ENCODE measurements around the gene ARFGAP1. TPM values are rescaled to one million over a fixed set of nuclear protein-coding genes. Genes with fewer than 3 reads are reported as not detected.

The ARFGAP1 gene
- total RNA-seq, 3 donors from 2014 or later (not counting 1 experiment from before 2014, with no cell fraction given) = 118 to 138 (median 127) TPM

DNA sequence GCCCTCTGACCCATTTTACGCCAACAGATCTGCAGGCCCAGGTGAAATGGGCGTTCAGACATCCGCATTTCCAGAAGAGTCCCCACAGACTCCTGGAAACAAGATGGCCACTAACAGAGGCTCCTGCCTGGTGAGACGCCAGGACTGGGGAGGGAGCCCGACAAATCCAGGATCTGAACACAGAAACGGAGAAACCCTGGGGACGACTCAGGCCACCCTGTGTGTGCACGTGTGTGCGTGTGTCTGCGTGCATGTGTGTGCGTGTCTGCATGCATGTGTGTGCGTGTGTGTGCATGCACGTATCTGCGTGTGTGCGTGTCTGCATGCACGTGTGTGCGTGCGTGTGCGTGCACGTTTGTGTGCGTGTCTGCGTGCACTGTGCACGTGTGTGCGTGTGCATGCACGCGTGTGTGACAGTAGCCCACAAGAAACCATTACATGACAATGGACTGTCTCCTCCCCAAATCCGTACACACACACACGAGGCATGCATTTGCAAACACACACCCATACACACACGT, 63.7 kb downstream of the ARFGAP1 start:
- WGBS (ENCODE audit: insufficient coverage) = 92% methylated on average over 29 of the region's 29 CpGs
- H3K9me3 Mint-ChIP-seq = peaks cover 6 to 7% of the 10 kb centered on the region in 2 donors
- no peak for DNase-seq
- H3K36me3 ChIP-seq (ENCODE audit: control insufficient read depth, insufficient read depth, low read length) = no peaks in the 10 kb centered on the region
- ATAC-seq = no peak
- peaks cover 11% of the 10 kb centered on the region for H3K9me3 ChIP-seq (ENCODE audit: control insufficient read depth, insufficient read depth, low read length)
- H3K27ac ChIP-seq (ENCODE audit: low read length) = no peak overlapping the region
- no peaks in the 10 kb centered on the region for H3K4me1 Mint-ChIP-seq
- peaks cover 10 to 23% of the 10 kb centered on the region in 2 donors for H3K27me3 Mint-ChIP-seq (ENCODE audit: low read depth in 2 of 2)
- no peaks in the 10 kb centered on the region for H3K27me3 ChIP-seq (ENCODE audit: control insufficient read depth, insufficient read depth, low read length)
- H3K4me3 Mint-ChIP-seq = no peak overlapping the region
- intact Hi-C loops (cut with micrococcal nuclease) = no loop called here
- H3K36me3 Mint-ChIP-seq = peaks cover 6% of the 10 kb centered on the region
- H3K27ac Mint-ChIP-seq = no peak overlapping the region
- H3K4me3 ChIP-seq (ENCODE audit: low read length) = no peak overlapping the region
- TF ChIP-seq, protein P1, sequence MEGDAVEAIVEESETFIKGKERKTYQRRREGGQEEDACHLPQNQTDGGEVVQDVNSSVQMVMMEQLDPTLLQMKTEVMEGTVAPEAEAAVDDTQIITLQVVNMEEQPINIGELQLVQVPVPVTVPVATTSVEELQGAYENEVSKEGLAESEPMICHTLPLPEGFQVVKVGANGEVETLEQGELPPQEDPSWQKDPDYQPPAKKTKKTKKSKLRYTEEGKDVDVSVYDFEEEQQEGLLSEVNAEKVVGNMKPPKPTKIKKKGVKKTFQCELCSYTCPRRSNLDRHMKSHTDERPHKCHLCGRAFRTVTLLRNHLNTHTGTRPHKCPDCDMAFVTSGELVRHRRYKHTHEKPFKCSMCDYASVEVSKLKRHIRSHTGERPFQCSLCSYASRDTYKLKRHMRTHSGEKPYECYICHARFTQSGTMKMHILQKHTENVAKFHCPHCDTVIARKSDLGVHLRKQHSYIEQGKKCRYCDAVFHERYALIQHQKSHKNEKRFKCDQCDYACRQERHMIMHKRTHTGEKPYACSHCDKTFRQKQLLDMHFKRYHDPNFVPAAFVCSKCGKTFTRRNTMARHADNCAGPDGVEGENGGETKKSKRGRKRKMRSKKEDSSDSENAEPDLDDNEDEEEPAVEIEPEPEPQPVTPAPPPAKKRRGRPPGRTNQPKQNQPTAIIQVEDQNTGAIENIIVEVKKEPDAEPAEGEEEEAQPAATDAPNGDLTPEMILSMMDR (IDR thresholded peaks at IDR 0.05) = no peak
- H3K4me1 ChIP-seq (ENCODE audit: control insufficient read depth, insufficient read depth, low read length) = no peaks in the 10 kb centered on the region

- H3K4me1 Mint-ChIP-seq = no peaks in the 10 kb centered on the region
- no peak overlapping the region for H3K4me3 Mint-ChIP-seq
- WGBS (ENCODE audit: insufficient coverage) = 77% methylated on average over 12 of the region's 12 CpGs
- H3K9me3 Mint-ChIP-seq = no peaks in the 10 kb centered on the region
- no peaks in the 10 kb centered on the region for H3K36me3 Mint-ChIP-seq
- Histone ChIP-seq H3K36me3 (ENCODE audit: control insufficient read depth, insufficient read depth, low read length) (no peaks in the 10 kb centered on the region), H3K9me3 (ENCODE audit: control insufficient read depth, insufficient read depth, low read length) (no peaks in the 10 kb centered on the region), H3K27me3 (ENCODE audit: control insufficient read depth, insufficient read depth, low read length) (no peaks in the 10 kb centered on the region), H3K4me3 (ENCODE audit: low read length) (no peak overlapping the region), H3K27ac (ENCODE audit: low read length) (no peak overlapping the region), H3K4me1 (ENCODE audit: control insufficient read depth, insufficient read depth, low read length) (no peaks in the 10 kb centered on the region)
- peaks cover 10 to 34% of the 10 kb centered on the region in 2 donors for H3K27me3 Mint-ChIP-seq (ENCODE audit: low read depth in 2 of 2)
- no peak overlapping the region for H3K27ac Mint-ChIP-seq
- ATAC-seq (no peak), DNase-seq (no peak)
- TF ChIP-seq, protein P1 (IDR thresholded peaks at IDR 0.05) = no peak
- intact Hi-C loops (cut with micrococcal nuclease) = no loop called here
These were observed 65.3 kb downstream of the ARFGAP1 start for GRCh38 chr20:63337786-63338420.

Other genes starting within 250 kb of the ARFGAP1 start
- gene YTHDF1, start 56.7 kb upstream of the ARFGAP1 start, total RNA-seq = 10 to 100 TPM; 39.1 to 43.1 (median 41.0) TPM
- gene BIRC7, start 36.9 kb upstream of the ARFGAP1 start, total RNA-seq = not detected
- not detected for gene NKAIN4, start 18.4 kb upstream of the ARFGAP1 start, total RNA-seq
- gene COL20A1, start 20.4 kb downstream of the ARFGAP1 start, total RNA-seq = under 1 TPM in 2 of 3 donors, not detected in 1; 0.12 to 0.33 TPM
- gene CHRNA4, start 88.5 kb downstream of the ARFGAP1 start, total RNA-seq = not detected
- not detected for gene KCNQ2, start 199.8 kb downstream of the ARFGAP1 start, total RNA-seq
- under 1 TPM; 0.14 to 0.86 (median 0.35) TPM for gene EEF1A2, start 226.3 kb downstream of the ARFGAP1 start, total RNA-seq
- 100 to 1,000 TPM in 2 of 3 donors, 10 to 100 TPM in 1; 95.5 to 197 (median 159) TPM for gene PPDPF, start 248.0 kb downstream of the ARFGAP1 start, total RNA-seq